ENCODE results near the gene MTA3.

MTA3 gene

GRCh38 chr2:42796427-42797248, 228.2 kb downstream of the MTA3 start:
- no peak for DNase-seq
- no peaks in the 10 kb centered on the region for H3K27me3 ChIP-seq (replicated peaks in 2 of 5; ENCODE audit: control insufficient read depth in 4 of 5, insufficient read depth in 5 of 5, low read length in 4 of 5)
- ChIA-PET POLR2A (interaction anchor here (1.2 kb wide), 1 partner anchor 13 kb away, joined by 6 read pairs; no protein-coding TSS in a partner anchor), CTCF (interaction anchor here (0.6 to 1.1 kb wide), 4 partner anchors 9 to 71 kb away, joined by 3 to 5 read pairs (median 4); no protein-coding TSS in a partner anchor)
- H3K9me3 ChIP-seq (ENCODE audit: control extremely low read depth in 1 of 5, control insufficient read depth in 4 of 5, insufficient read depth in 2 of 5, low read depth in 1 of 5, low read length in 4 of 5), result no peaks in the 10 kb centered on the region
- H3K27ac ChIP-seq (ENCODE audit: insufficient read depth in 1 of 2, low read depth in 1 of 2, low read length in 2 of 2, poor library complexity in 1 of 2, severe bottlenecking in 2 of 2), result no peak overlapping the region
- peaks cover 0 to 6% (median 2%) of the 10 kb centered on the region in 4 experiments for H3K36me3 ChIP-seq (ENCODE audit: control insufficient read depth in 4 of 4, insufficient read depth in 4 of 4, low read length in 3 of 4)
- no CpG with 5 or more reads among the region's 7 CpGs for WGBS (ENCODE audit: insufficient coverage)
- H3K4me1 ChIP-seq (ENCODE audit: control extremely low read depth in 1 of 4, control insufficient read depth in 4 of 4, insufficient read depth in 4 of 4, low read length in 3 of 4), result peaks cover 0 to 18% (median 16%) of the 10 kb centered on the region in 4 experiments
- no peak overlapping the region for H3K4me3 ChIP-seq (ENCODE audit: control insufficient read depth in 1 of 7, extremely low read depth in 1 of 7, insufficient read depth in 4 of 7, low read depth in 2 of 7, low read length in 6 of 7)

- WGBS (ENCODE audit: insufficient coverage), result 83% methylated on average over 6 of the region's 6 CpGs
- peaks cover 0 to 6% (median 2%) of the 10 kb centered on the region in 4 experiments for H3K36me3 ChIP-seq (ENCODE audit: control insufficient read depth in 4 of 4, insufficient read depth in 4 of 4, low read length in 3 of 4)
- no peak for DNase-seq
- CTCF ChIA-PET, result interaction anchor here (1.0 kb wide), 1 partner anchor 8 kb away, joined by 4 read pairs; no protein-coding TSS in a partner anchor
- no peaks in the 10 kb centered on the region for H3K27me3 ChIP-seq (replicated peaks in 2 of 5; ENCODE audit: control insufficient read depth in 4 of 5, insufficient read depth in 5 of 5, low read length in 4 of 5)
- no peak overlapping the region for H3K27ac ChIP-seq (ENCODE audit: insufficient read depth in 1 of 2, low read depth in 1 of 2, low read length in 2 of 2, poor library complexity in 1 of 2, severe bottlenecking in 2 of 2)
- H3K4me3 ChIP-seq (ENCODE audit: control insufficient read depth in 1 of 7, extremely low read depth in 1 of 7, insufficient read depth in 4 of 7, low read depth in 2 of 7, low read length in 6 of 7), result no peak overlapping the region
- no peaks in the 10 kb centered on the region for H3K9me3 ChIP-seq (ENCODE audit: control extremely low read depth in 1 of 5, control insufficient read depth in 4 of 5, insufficient read depth in 2 of 5, low read depth in 1 of 5, low read length in 4 of 5)
- POLR2A ChIA-PET, result interaction anchor here (1.2 kb wide), 1 partner anchor 13 kb away, joined by 6 read pairs; no protein-coding TSS in a partner anchor
- H3K4me1 ChIP-seq (ENCODE audit: control extremely low read depth in 1 of 4, control insufficient read depth in 4 of 4, insufficient read depth in 4 of 4, low read length in 3 of 4), result peaks cover 0 to 14% (median 11%) of the 10 kb centered on the region in 4 experiments
These were observed 228.8 kb downstream of the MTA3 start for GRCh38 chr2:42797281-42797680.

GRCh38 chr2:42799881-42800280, 231.4 kb downstream of the MTA3 start:
- no peak for DNase-seq
- H3K9me3 ChIP-seq (ENCODE audit: control extremely low read depth in 1 of 5, control insufficient read depth in 4 of 5, insufficient read depth in 2 of 5, low read depth in 1 of 5, low read length in 4 of 5), result no peaks in the 10 kb centered on the region
- CTCF ChIA-PET, result interaction anchor here (2.3 kb wide), 1 partner anchor 10 kb away, joined by 6 read pairs; no protein-coding TSS in a partner anchor
- POLR2A ChIA-PET, result interaction anchor here (0.9 to 2.0 kb wide), 2 partner anchors 11 to 24 kb away, joined by 6 to 9 read pairs; no protein-coding TSS in a partner anchor
- H3K27me3 ChIP-seq (replicated peaks in 2 of 5; ENCODE audit: control insufficient read depth in 4 of 5, insufficient read depth in 5 of 5, low read length in 4 of 5), result no peaks in the 10 kb centered on the region
- no peak overlapping the region for H3K4me3 ChIP-seq (ENCODE audit: control insufficient read depth in 1 of 7, extremely low read depth in 1 of 7, insufficient read depth in 4 of 7, low read depth in 2 of 7, low read length in 6 of 7)
- WGBS (ENCODE audit: insufficient coverage), result 100% methylated on average over 2 of the region's 4 CpGs
- peaks cover 0 to 2% (median under 1%) of the 10 kb centered on the region in 4 experiments for H3K36me3 ChIP-seq (ENCODE audit: control insufficient read depth in 4 of 4, insufficient read depth in 4 of 4, low read length in 3 of 4)
- H3K27ac ChIP-seq (ENCODE audit: insufficient read depth in 1 of 2, low read depth in 1 of 2, low read length in 2 of 2, poor library complexity in 1 of 2, severe bottlenecking in 2 of 2), result no peak overlapping the region
- H3K4me1 ChIP-seq (ENCODE audit: control extremely low read depth in 1 of 4, control insufficient read depth in 4 of 4, insufficient read depth in 4 of 4, low read length in 3 of 4), result peaks cover 0 to 5% (median 1%) of the 10 kb centered on the region in 4 experiments

- Histone ChIP-seq H3K27ac (ENCODE audit: insufficient read depth in 1 of 2, low read depth in 1 of 2, low read length in 2 of 2, poor library complexity in 1 of 2, severe bottlenecking in 2 of 2) (no peak overlapping the region), H3K4me3 (ENCODE audit: control insufficient read depth in 1 of 7, extremely low read depth in 1 of 7, insufficient read depth in 4 of 7, low read depth in 2 of 7, low read length in 6 of 7) (no peak overlapping the region), H3K4me1 (ENCODE audit: control extremely low read depth in 1 of 4, control insufficient read depth in 4 of 4, insufficient read depth in 4 of 4, low read length in 3 of 4) (peaks cover 0 to 7% (median 1%) of the 10 kb centered on the region in 4 experiments), H3K36me3 (ENCODE audit: control insufficient read depth in 4 of 4, insufficient read depth in 4 of 4, low read length in 3 of 4) (peaks cover 0 to 2% (median under 1%) of the 10 kb centered on the region in 4 experiments), H3K27me3 (replicated peaks in 2 of 5; ENCODE audit: control insufficient read depth in 4 of 5, insufficient read depth in 5 of 5, low read length in 4 of 5) (no peaks in the 10 kb centered on the region), H3K9me3 (ENCODE audit: control extremely low read depth in 1 of 5, control insufficient read depth in 4 of 5, insufficient read depth in 2 of 5, low read depth in 1 of 5, low read length in 4 of 5) (no peaks in the 10 kb centered on the region)
- ChIA-PET POLR2A (interaction anchor here (0.9 to 2.0 kb wide), 2 partner anchors 10 to 25 kb away, joined by 6 to 9 read pairs; no protein-coding TSS in a partner anchor), CTCF (interaction anchor here (1.1 to 2.3 kb wide), 2 partner anchors 9 to 48 kb away, joined by 4 to 6 read pairs; no protein-coding TSS in a partner anchor)
- no peak for DNase-seq
- 100% methylated on average over 3 of the region's 4 CpGs for WGBS (ENCODE audit: insufficient coverage)
These were observed 232.1 kb downstream of the MTA3 start for GRCh38 chr2:42800461-42800962.

GRCh38 chr2:42800981-42801380, 232.5 kb downstream of the MTA3 start:
- ChIA-PET CTCF (interaction anchor here (1.1 to 2.3 kb wide), 2 partner anchors 9 to 49 kb away, joined by 4 to 6 read pairs; no protein-coding TSS in a partner anchor), POLR2A (interaction anchor here (0.6 to 2.0 kb wide), 2 partner anchors 9 to 62 kb away, joined by 3 to 6 read pairs; no protein-coding TSS in a partner anchor)
- H3K4me3 ChIP-seq (ENCODE audit: control insufficient read depth in 1 of 7, extremely low read depth in 1 of 7, insufficient read depth in 4 of 7, low read depth in 2 of 7, low read length in 6 of 7), result no peak overlapping the region
- 83% methylated on average over 1 of the region's 2 CpGs for WGBS (ENCODE audit: insufficient coverage)
- H3K4me1 ChIP-seq (ENCODE audit: control extremely low read depth in 1 of 4, control insufficient read depth in 4 of 4, insufficient read depth in 4 of 4, low read length in 3 of 4), result peaks cover 0 to 7% (median 1%) of the 10 kb centered on the region in 4 experiments
- peaks cover 0 to 2% (median 0%) of the 10 kb centered on the region in 4 experiments for H3K36me3 ChIP-seq (ENCODE audit: control insufficient read depth in 4 of 4, insufficient read depth in 4 of 4, low read length in 3 of 4)
- H3K27ac ChIP-seq (ENCODE audit: insufficient read depth in 1 of 2, low read depth in 1 of 2, low read length in 2 of 2, poor library complexity in 1 of 2, severe bottlenecking in 2 of 2), result no peak overlapping the region
- H3K27me3 ChIP-seq (replicated peaks in 2 of 5; ENCODE audit: control insufficient read depth in 4 of 5, insufficient read depth in 5 of 5, low read length in 4 of 5), result no peaks in the 10 kb centered on the region
- no peaks in the 10 kb centered on the region for H3K9me3 ChIP-seq (ENCODE audit: control extremely low read depth in 1 of 5, control insufficient read depth in 4 of 5, insufficient read depth in 2 of 5, low read depth in 1 of 5, low read length in 4 of 5)
- DNase-seq, result no peak

GRCh38 chr2:42801381-42801780, 232.9 kb downstream of the MTA3 start:
- Histone ChIP-seq H3K27me3 (replicated peaks in 2 of 5; ENCODE audit: control insufficient read depth in 4 of 5, insufficient read depth in 5 of 5, low read length in 4 of 5) (no peaks in the 10 kb centered on the region), H3K9me3 (ENCODE audit: control extremely low read depth in 1 of 5, control insufficient read depth in 4 of 5, insufficient read depth in 2 of 5, low read depth in 1 of 5, low read length in 4 of 5) (no peaks in the 10 kb centered on the region), H3K4me3 (ENCODE audit: control insufficient read depth in 1 of 7, extremely low read depth in 1 of 7, insufficient read depth in 4 of 7, low read depth in 2 of 7, low read length in 6 of 7) (no peak overlapping the region), H3K27ac (ENCODE audit: insufficient read depth in 1 of 2, low read depth in 1 of 2, low read length in 2 of 2, poor library complexity in 1 of 2, severe bottlenecking in 2 of 2) (no peak overlapping the region), H3K4me1 (ENCODE audit: control extremely low read depth in 1 of 4, control insufficient read depth in 4 of 4, insufficient read depth in 4 of 4, low read length in 3 of 4) (peaks cover 0 to 7% (median under 1%) of the 10 kb centered on the region in 4 experiments), H3K36me3 (ENCODE audit: control insufficient read depth in 4 of 4, insufficient read depth in 4 of 4, low read length in 3 of 4) (peaks cover 0 to 2% (median 0%) of the 10 kb centered on the region in 4 experiments)
- ChIA-PET POLR2A (interaction anchor here (0.6 to 2.0 kb wide), 2 partner anchors 9 to 62 kb away, joined by 3 to 6 read pairs; no protein-coding TSS in a partner anchor), CTCF (interaction anchor here (1.1 to 2.3 kb wide), 2 partner anchors 9 to 49 kb away, joined by 4 to 6 read pairs; no protein-coding TSS in a partner anchor)
- 88% methylated on average over 2 of the region's 4 CpGs for WGBS (ENCODE audit: insufficient coverage)
- no peak for DNase-seq

Measured in common myeloid progenitor, CD34-positive (primary cell).